GM18511 (cell line): ENCODE data around the gene ZSWIM6.
A peak's percentile ranks its signal among the peaks of the same experiment; 100 is the strongest.

Experiments
- ATAC-seq: cut with Tn5 transposase; IDR thresholded peaks from one replicate; pipeline ENCODE4 v1.9.1; 2021; ENCODE audit warnings: mild to moderate bottlenecking, moderate library complexity; ENCODE audit not compliant: unreplicated experiment

ZSWIM6 gene

GRCh38 chr5:61526207-61526519 lies 194.1 kb downstream of the ZSWIM6 start:
- no peak for ATAC-seq

- ATAC-seq: no peak
These were observed 200.9 kb downstream of the ZSWIM6 start for GRCh38 chr5:61532983-61533382.

GRCh38 chr5:61534481-61535267 lies 202.6 kb downstream of the ZSWIM6 start:
- ATAC-seq: peak; percentile 93

GRCh38 chr5:61535828-61536227 lies 203.8 kb downstream of the ZSWIM6 start:
- ATAC-seq: no peak

- no peak for ATAC-seq
These were observed 204.9 kb downstream of the ZSWIM6 start for GRCh38 chr5:61536922-61537321.

GRCh38 chr5:61538722-61539501 lies 206.9 kb downstream of the ZSWIM6 start:
- ATAC-seq: no peak

GRCh38 chr5:61549530-61549929 lies 217.5 kb downstream of the ZSWIM6 start:
- ATAC-seq: no peak

- ATAC-seq: no peak
These were observed 219.7 kb downstream of the ZSWIM6 start for GRCh38 chr5:61551637-61552313.

- no peak for ATAC-seq
These were observed 227.1 kb downstream of the ZSWIM6 start for GRCh38 chr5:61559146-61559545.

GRCh38 chr5:61559722-61560121 lies 227.7 kb downstream of the ZSWIM6 start:
- ATAC-seq: no peak

GRCh38 chr5:61563401-61563800 lies 231.3 kb downstream of the ZSWIM6 start:
- ATAC-seq: no peak

GRCh38 chr5:61567337-61567736 lies 235.3 kb downstream of the ZSWIM6 start:
- ATAC-seq: no peak

- no peak for ATAC-seq
These were observed 237.3 kb downstream of the ZSWIM6 start for GRCh38 chr5:61569353-61569752.

GRCh38 chr5:61570767-61571166 lies 238.7 kb downstream of the ZSWIM6 start:
- ATAC-seq: no peak

GRCh38 chr5:61572959-61573358 lies 240.9 kb downstream of the ZSWIM6 start:
- ATAC-seq: no peak

GRCh38 chr5:61575103-61575502 lies 243.0 kb downstream of the ZSWIM6 start:
- no peak for ATAC-seq

- no peak for ATAC-seq
These were observed 243.5 kb downstream of the ZSWIM6 start for GRCh38 chr5:61575581-61575980.

GRCh38 chr5:61576556-61576955 lies 244.5 kb downstream of the ZSWIM6 start:
- no peak for ATAC-seq

GRCh38 chr5:61578858-61579503 lies 246.9 kb downstream of the ZSWIM6 start:
- ATAC-seq: no peak

- ATAC-seq: no peak
These were observed 250.3 kb downstream of the ZSWIM6 start for GRCh38 chr5:61582205-61582820.

GRCh38 chr5:61582887-61583286 lies 250.8 kb downstream of the ZSWIM6 start:
- ATAC-seq: no peak
